H1 (cell line): ENCODE measurements around the gene UMODL1. TPM values are rescaled to one million over a fixed set of nuclear protein-coding genes. Genes with fewer than 3 reads are reported as not detected.

Source experiments
- CTCF ChIA-PET: fragments of 300-600 bp; sonication (Branson Sonifier 250); formaldehyde crosslinking; loops from one replicate; lab custom pipeline; 2021; ENCODE audit not compliant: partially characterized antibody; lab: Charles Lee
- POLR2A ChIA-PET: fragments of 300-600 bp; sonication (Branson Sonifier 250); formaldehyde crosslinking; loops from one replicate; lab custom pipeline; 2021; ENCODE audit warnings: inconsistent platforms; ENCODE audit not compliant: partially characterized antibody; lab: Charles Lee
- DNase-seq, 2 experiments: peaks; one replicate each; pipeline versions ENCODE4 v3.0.0 to v3.0.0-alpha.2; 2010 to 2022; ENCODE audit warnings: low spot score in 2 of 2, low read depth in 1 of 2, mixed read lengths in 1 of 2
- FAIRE-seq: peaks from 2 replicates; lab custom pipeline; 2011; peaks lifted over from hg19 to GRCh38; lab: Jason Lieb, UNC
- H2AFZ ChIP-seq: 2 replicates; pipeline ENCODE4 v1.8.1; 2012; ENCODE audit warnings: low read length, inconsistent platforms
- H2AK5ac ChIP-seq: 2 replicates; pipeline ENCODE4 v1.6.1; 2013; ENCODE audit warnings: low read depth, low read length
- H2BK120ac ChIP-seq: replicated peaks from 2 replicates; pipeline ENCODE3; 2013; ENCODE audit warnings: low read depth, low read length, inconsistent platforms
- H2BK12ac ChIP-seq: 2 replicates; pipeline ENCODE4 v1.6.1; 2013; ENCODE audit warnings: low read depth, low read length
- H2BK15ac ChIP-seq: 2 replicates; pipeline ENCODE4 v1.6.1; 2013; ENCODE audit warnings: low read length
- H2BK20ac ChIP-seq: 2 replicates; pipeline ENCODE4 v1.6.1; 2013; ENCODE audit warnings: low read length
- H2BK5ac ChIP-seq: 2 replicates; pipeline ENCODE4 v1.6.1; 2013; ENCODE audit warnings: low read depth, low read length
- H3K14ac ChIP-seq: 2 replicates; pipeline ENCODE4 v1.6.1; 2013; ENCODE audit warnings: inconsistent platforms; ENCODE audit not compliant: insufficient read length
- H3K18ac ChIP-seq: 2 replicates; pipeline ENCODE4 v1.6.1; 2013; ENCODE audit warnings: low read length; ENCODE audit errors: extremely low read depth
- H3K23ac ChIP-seq: 2 replicates; pipeline ENCODE4 v1.6.1; 2013; ENCODE audit warnings: inconsistent platforms; ENCODE audit not compliant: insufficient read length
- H3K23me2 ChIP-seq: 2 replicates; pipeline ENCODE4 v1.6.1; 2013; ENCODE audit warnings: low read depth, low read length
- H3K27ac ChIP-seq: 2 replicates; pipeline ENCODE4 v1.6.1; 2011; ENCODE audit warnings: low read depth, low read length, inconsistent platforms
- H3K27me3 ChIP-seq, 4 experiments: replicated peaks in 1 of 4; 1 replicate in 1 of 4; 2 replicates in 3 of 4; pipeline versions ENCODE4 v1.6.1 to v1.8.1; 2011 to 2013; ENCODE audit warnings: low read length in 3 of 4, mild to moderate bottlenecking in 3 of 4, inconsistent platforms in 2 of 4, mixed read lengths in 2 of 4, moderate library complexity in 1 of 4; ENCODE audit not compliant: control insufficient read depth in 3 of 4, insufficient read depth in 3 of 4; ENCODE audit errors: extremely low read depth in 1 of 4
- H3K36me3 ChIP-seq, 4 experiments: 2 replicates each; pipeline versions ENCODE4 v1.6.1 to v1.8.1; 2011 to 2013; ENCODE audit warnings: mild to moderate bottlenecking in 4 of 4, low read length in 3 of 4, moderate library complexity in 2 of 4, control low read depth in 1 of 4, inconsistent platforms in 1 of 4; ENCODE audit not compliant: insufficient read depth in 4 of 4, control insufficient read depth in 2 of 4
- H3K4ac ChIP-seq: replicated peaks from 2 replicates; pipeline ENCODE3; 2013; ENCODE audit warnings: low read length, low read depth, mixed read lengths, inconsistent platforms; ENCODE audit not compliant: insufficient read length
- H3K4me1 ChIP-seq, 4 experiments: replicated peaks in 1 of 4; 1 replicate in 1 of 4; 2 replicates in 3 of 4; pipeline versions ENCODE4 v1.6.1 to v1.8.1; 2011 to 2013; ENCODE audit warnings: low read length in 3 of 4, inconsistent platforms in 2 of 4, mixed read lengths in 1 of 4; ENCODE audit not compliant: insufficient read depth in 4 of 4, control insufficient read depth in 3 of 4
- H3K4me2 ChIP-seq, 2 experiments: 2 replicates each; pipeline versions ENCODE4 v1.6.1 to v1.8.1; 2011 to 2013; ENCODE audit warnings: low read depth in 2 of 2, low read length in 2 of 2, control low read depth in 1 of 2, inconsistent platforms in 1 of 2, mild to moderate bottlenecking in 1 of 2; ENCODE audit not compliant: insufficient read depth in 1 of 2
- H3K4me3 ChIP-seq, 4 experiments: fragments of 200-600, 300-600 bp in 1 of 4; sonication (generic), shearing (Covaris generic), sonication (Bioruptor Twin) in 1 of 4; 2 replicates each; pipeline versions ENCODE4 v1.5.1 to v1.8.1; 2011 to 2016; ENCODE audit warnings: low read length in 4 of 4, low read depth in 3 of 4, control low read depth in 2 of 4, inconsistent platforms in 2 of 4, mild to moderate bottlenecking in 2 of 4, mixed read lengths in 1 of 4, moderate library complexity in 1 of 4; ENCODE audit not compliant: insufficient read depth in 2 of 4; ENCODE audit errors: extremely low read depth in 1 of 4
- H3K56ac ChIP-seq: replicated peaks from 2 replicates; pipeline ENCODE3; 2013; ENCODE audit warnings: low read depth, mild to moderate bottlenecking, mixed read lengths, low read length, inconsistent platforms; ENCODE audit not compliant: insufficient read length
- H3K79me1 ChIP-seq: 2 replicates; pipeline ENCODE4 v1.6.1; 2013; ENCODE audit warnings: low read depth, low read length, control low read depth
- H3K79me2 ChIP-seq, 2 experiments: 2 replicates each; pipeline versions ENCODE4 v1.6.1 to v1.8.1; 2012 to 2013; ENCODE audit warnings: low read length in 2 of 2, mild to moderate bottlenecking in 2 of 2, inconsistent platforms in 1 of 2; ENCODE audit not compliant: insufficient read depth in 2 of 2, control insufficient read depth in 1 of 2
- H3K9ac ChIP-seq, 4 experiments: replicated peaks in 1 of 4; 1 replicate in 1 of 4; 2 replicates in 3 of 4; pipeline versions ENCODE4 v1.6.1 to v1.8.1; 2011 to 2013; ENCODE audit warnings: low read depth in 3 of 4, low read length in 3 of 4, control low read depth in 2 of 4, mild to moderate bottlenecking in 2 of 4, moderate library complexity in 2 of 4, inconsistent platforms in 1 of 4; ENCODE audit errors: extremely low read depth in 1 of 4
- H3K9me3 ChIP-seq, 2 experiments: 2 replicates each; pipeline versions ENCODE4 v1.6.1 to v1.8.1; 2012 to 2013; ENCODE audit warnings: mild to moderate bottlenecking in 2 of 2, moderate library complexity in 2 of 2, control low read depth in 1 of 2, inconsistent platforms in 1 of 2, low read depth in 1 of 2, low read length in 1 of 2, mixed read lengths in 1 of 2; ENCODE audit not compliant: insufficient read depth in 2 of 2
- H4K20me1 ChIP-seq, 2 experiments: replicated peaks in 1 of 2; 2 replicates each; pipeline versions ENCODE3 to v1.8.1; 2011 to 2013; ENCODE audit warnings: inconsistent platforms in 2 of 2, low read length in 2 of 2, mild to moderate bottlenecking in 1 of 2; ENCODE audit not compliant: insufficient read depth in 2 of 2, control insufficient read depth in 1 of 2
- H4K5ac ChIP-seq: 2 replicates; pipeline ENCODE4 v1.6.1; 2013; ENCODE audit warnings: low read length, low read depth, mixed read lengths, inconsistent platforms; ENCODE audit not compliant: insufficient read length
- H4K8ac ChIP-seq: 2 replicates; pipeline ENCODE4 v1.8.0; 2013; ENCODE audit warnings: mild to moderate bottlenecking, moderate library complexity, low read length, inconsistent platforms; ENCODE audit not compliant: insufficient read depth; ENCODE audit errors: extremely low read depth
- H4K91ac ChIP-seq: replicated peaks from 2 replicates; pipeline ENCODE3; 2013; ENCODE audit warnings: low read length, mixed read lengths, inconsistent platforms; ENCODE audit not compliant: insufficient read length
- CBX8 ChIP-seq: fragments of 300-800, 300-1000 bp; sonication (generic); IDR thresholded peaks from 2 replicates; pipeline ENCODE4 v1.7.1; 2016; ENCODE audit warnings: low read depth, low read length, borderline replicate concordance
- CHD1 ChIP-seq: IDR thresholded peaks from 2 replicates; pipeline ENCODE4 v1.6.1; 2012; ENCODE audit warnings: low read depth, low read length, improper control_type of control experiment
- GTF2F1 ChIP-seq: IDR thresholded peaks from 2 replicates; pipeline ENCODE4 v1.6.1; 2012; ENCODE audit warnings: low read depth, low read length, improper control_type of control experiment, borderline replicate concordance
- HDAC6 ChIP-seq: IDR thresholded peaks from one replicate; pipeline ENCODE4 v1.7.1; 2012; ENCODE audit warnings: low read depth, mild to moderate bottlenecking, inconsistent platforms, low read length, moderate library complexity
- KDM1A ChIP-seq: fragments of 200-600, 300-600 bp; sonication (generic); IDR thresholded peaks from 2 replicates; pipeline ENCODE4 v1.7.1; 2016; ENCODE audit warnings: mild to moderate bottlenecking, low read length, borderline replicate concordance
- KDM5A ChIP-seq: fragments of 200-600 bp; IDR thresholded peaks from 2 replicates; pipeline ENCODE4 v1.7.1; 2012; ENCODE audit warnings: mild to moderate bottlenecking, low read length, inconsistent platforms, mixed read lengths
- RFX5 ChIP-seq: IDR thresholded peaks from 2 replicates; pipeline ENCODE4 v1.6.1; 2011; ENCODE audit warnings: low read depth, low read length, improper control_type of control experiment, borderline replicate concordance
- RNF2 ChIP-seq: fragments of 200-900, 300-1000 bp; sonication (generic); IDR thresholded peaks from 2 replicates; pipeline ENCODE4 v1.7.1; 2016; ENCODE audit warnings: borderline replicate concordance, low read depth, mild to moderate bottlenecking, antibody characterized with exemption, low read length; ENCODE audit not compliant: poor library complexity, severe bottlenecking; ENCODE audit errors: missing control alignments
- RXRA ChIP-seq: IDR thresholded peaks from 2 replicates; pipeline ENCODE4 v1.6.1; 2011; ENCODE audit warnings: low read depth, mild to moderate bottlenecking, low read length, moderate library complexity; ENCODE audit not compliant: insufficient read depth
- SAP30 ChIP-seq: fragments of 300-600 bp; sonication (generic); IDR thresholded peaks from 2 replicates; pipeline ENCODE4 v1.7.1; 2012; ENCODE audit warnings: low read length, moderate library complexity, mild to moderate bottlenecking, inconsistent platforms; ENCODE audit not compliant: insufficient read depth, insufficient replicate concordance
- TEAD4 ChIP-seq: IDR thresholded peaks from 2 replicates; pipeline ENCODE4 v1.6.1; 2012; ENCODE audit warnings: low read depth, low read length, inconsistent platforms, mixed read lengths
- USF2 ChIP-seq: IDR thresholded peaks from 2 replicates; pipeline ENCODE4 v1.6.1; 2011; ENCODE audit warnings: low read length, improper control_type of control experiment
- YY1 ChIP-seq: IDR thresholded peaks from 2 replicates; pipeline ENCODE4 v1.6.1; 2011; ENCODE audit warnings: low read depth, mild to moderate bottlenecking, low read length
- WGBS, 2 experiments: shearing (Covaris generic) in 1 of 2; methylation state at CpG; one replicate each; pipeline versions ENCODE4 v1.1.6 to v1.1.7; 2013 to 2015; ENCODE audit warnings: low lambda C conversion rate in 2 of 2, mixed read lengths in 2 of 2, inconsistent platforms in 1 of 2, low coverage in 1 of 2, missing lambda C conversion rate in 1 of 2; ENCODE audit not compliant: insufficient replicate concordance in 2 of 2, insufficient coverage in 1 of 2, insufficient read length in 1 of 2; ENCODE audit errors: extremely low coverage in 1 of 2, missing lambda C conversion rate in 1 of 2; 5-methylcytosine and 5-hydroxymethylcytosine counted together
- polyA plus RNA-seq, 7 experiments: library from polyadenylated mRNA; depleted of rRNA in 3 of 7; stranded (reverse) in 5 of 7; unstranded in 2 of 7; fragments of >200 nt in 5 of 7; fragments of 200-250 nt in 2 of 7; gene quantifications; 1 replicate in 5 of 7; 2 replicates in 1 of 7; 4 replicates in 1 of 7; pipeline versions ENCODE4 v1.2.1 to v1.2.3, GENCODE V29; 2011 to 2013; ENCODE audit warnings: missing spikeins in 2 of 7, mixed read lengths in 2 of 7
- total RNA-seq: library from RNA; stranded (reverse); fragmentation: NEBNext Ultra II Directional; extraction: Animal tissue kit (Norgen Biotek cat#: 25700); gene quantifications from 2 replicates; pipeline ENCODE4 v1.2.1, GENCODE V29; 2021

Gene UMODL1
- total and polyA plus RNA-seq, 2 of the 8 experiments (the other 6 are each of a cell fraction or from before 2014, with no cell fraction given) = not detected

- no peaks in the 10 kb centered on the region for H3K79me1 ChIP-seq
- no peak for DNase-seq
- no peaks in the 10 kb centered on the region; a peak in 1 of 7 replicates for H3K27me3 ChIP-seq
- no peak overlapping the region for H3K18ac ChIP-seq
- H4K20me1 ChIP-seq = no peaks in the 10 kb centered on the region
- WGBS, 2 experiments = 89% methylated on average over 5 of the region's 5 CpGs; no CpG with 5 or more reads in 1 of the 2 experiments
- no peak overlapping the region for H4K8ac ChIP-seq
- no peak overlapping the region for H3K14ac ChIP-seq
- no peaks in the 10 kb centered on the region for H3K79me2 ChIP-seq
- H4K91ac ChIP-seq = no peak overlapping the region
- ChIA-PET CTCF (interaction anchor here (0.7 to 2.9 kb wide), 5 partner anchors 10 to 342 kb away, joined by 3 to 7 read pairs (median 6); no protein-coding TSS in a partner anchor), POLR2A (interaction anchor here (0.6 kb wide), 1 partner anchor 144 kb away, joined by 5 read pairs; no protein-coding TSS in a partner anchor)
- no peak overlapping the region for H2BK20ac ChIP-seq
- H2BK15ac ChIP-seq = no peak overlapping the region
- H2BK12ac ChIP-seq = no peak overlapping the region
- H3K4me2 ChIP-seq = no peak overlapping the region
- no peak overlapping the region for H4K5ac ChIP-seq
- no peak overlapping the region for H3K4ac ChIP-seq
- no peaks in the 10 kb centered on the region for H3K9me3 ChIP-seq
- no peak for FAIRE-seq
- no peak overlapping the region for H3K56ac ChIP-seq
- H3K27ac ChIP-seq = no peak overlapping the region
- H2AK5ac ChIP-seq = no peak overlapping the region
- H3K4me3 ChIP-seq = no peak overlapping the region
- H2BK120ac ChIP-seq = no peak overlapping the region
- H3K9ac ChIP-seq = no peak overlapping the region
- H3K23me2 ChIP-seq = no peaks in the 10 kb centered on the region
- no peak overlapping the region for H3K23ac ChIP-seq
- no peaks in the 10 kb centered on the region for H3K36me3 ChIP-seq
- no peak overlapping the region for H2BK5ac ChIP-seq
- H2AFZ ChIP-seq = no peak overlapping the region; the same call in 1 of the 2 replicates
- no peaks in the 10 kb centered on the region; a peak in 1 of 7 replicates for H3K4me1 ChIP-seq
- TF ChIP-seq RXRA (no peak), RFX5 (no peak), YY1 (no peak), CHD1 (no peak), USF2 (no peak), CBX8 (no peak), KDM5A (no peak), SAP30 (no peak), KDM1A (no peak), RNF2 (no peak), GTF2F1 (no peak), TEAD4 (no peak), HDAC6 (no peak)
These were observed 31.6 kb upstream of the UMODL1 start for GRCh38 chr21:42039470-42039901.
